CD8-positive, alpha-beta memory T cell (primary cell): Measurements from ENCODE around the gene SNX18. TPM values are rescaled to one million over a fixed set of nuclear protein-coding genes. Genes with fewer than 3 reads are reported as not detected.
"Not testable (repeated sequence)": the region's sequence is repeated elsewhere in the genome, so short reads cannot be mapped to it uniquely, and the experiment has no call there.

Source experiments
- CTCF ChIA-PET: fragments of 350-600 bp; sonication (Branson Sonifier 250); formaldehyde crosslinking; loops from one replicate; lab custom pipeline; 2021; ENCODE audit warnings: antibody characterized with exemption; lab: Charles Lee
- POLR2A ChIA-PET: fragments of 350-600 bp; sonication (Branson Sonifier 250); formaldehyde crosslinking; loops from one replicate; lab custom pipeline; 2021; ENCODE audit warnings: antibody characterized with exemption; lab: Charles Lee
- DNase-seq, 5 donors: peaks; one replicate each; pipeline versions ENCODE4 v3.0.0 to v3.0.0-alpha.2; 2020 to 2022; ENCODE audit warnings: mixed read lengths in 1 of 5
- H3K27ac ChIP-seq: one replicate; pipeline ENCODE4 v1.7.0; 2013; ENCODE audit warnings: low read depth, mild to moderate bottlenecking, low read length, moderate library complexity
- H3K27me3 ChIP-seq: 2 replicates; pipeline ENCODE4 v1.7.0; 2013; ENCODE audit warnings: low read length, mild to moderate bottlenecking; ENCODE audit not compliant: insufficient read depth, poor library complexity, severe bottlenecking
- H3K36me3 ChIP-seq: 2 replicates; pipeline ENCODE4 v1.7.0; 2013; ENCODE audit warnings: mild to moderate bottlenecking, low read length, moderate library complexity; ENCODE audit not compliant: insufficient read depth
- H3K4me1 ChIP-seq: 2 replicates; pipeline ENCODE4 v1.7.0; 2013; ENCODE audit warnings: mild to moderate bottlenecking, low read length, moderate library complexity; ENCODE audit not compliant: insufficient read depth
- H3K4me3 ChIP-seq: 2 replicates; pipeline ENCODE4 v1.7.0; 2013; ENCODE audit warnings: mild to moderate bottlenecking, low read length
- H3K9me3 ChIP-seq: 2 replicates; pipeline ENCODE4 v1.7.0; 2013; ENCODE audit warnings: mild to moderate bottlenecking, low read length
- H3K27ac Mint-ChIP-seq, 8 donors: one replicate each; pipeline ENCODE4 v1.8.0; 2020 to 2021; ENCODE audit warnings: mixed read lengths in 8 of 8, mild to moderate bottlenecking in 6 of 8, inconsistent platforms in 3 of 8, moderate library complexity in 3 of 8
- H3K27me3 Mint-ChIP-seq, 2 donors: one replicate each; pipeline ENCODE4 v1.8.0; 2020 to 2021; ENCODE audit warnings: mixed read lengths in 2 of 2, mild to moderate bottlenecking in 1 of 2, moderate library complexity in 1 of 2
- H3K36me3 Mint-ChIP-seq, 3 donors: one replicate each; pipeline ENCODE4 v1.8.0; 2020 to 2021; ENCODE audit warnings: mixed read lengths in 3 of 3, inconsistent platforms in 1 of 3, mild to moderate bottlenecking in 1 of 3
- H3K4me1 Mint-ChIP-seq, 3 donors: one replicate each; pipeline ENCODE4 v1.8.0; 2020 to 2021; ENCODE audit warnings: mixed read lengths in 3 of 3, inconsistent platforms in 1 of 3, mild to moderate bottlenecking in 1 of 3
- H3K4me3 Mint-ChIP-seq, 7 donors: one replicate each; pipeline ENCODE4 v1.8.0; 2020 to 2021; ENCODE audit warnings: mixed read lengths in 7 of 7, mild to moderate bottlenecking in 6 of 7, moderate library complexity in 4 of 7, inconsistent platforms in 2 of 7
- H3K9me3 Mint-ChIP-seq, 5 donors: one replicate each; pipeline ENCODE4 v1.8.0; 2020 to 2022; ENCODE audit warnings: mixed read lengths in 5 of 5, mild to moderate bottlenecking in 3 of 5, moderate library complexity in 2 of 5, inconsistent platforms in 1 of 5
- polyA plus RNA-seq: library from polyadenylated mRNA; unstranded; fragments of 300-500 nt; fragmentation: Illumina TruSeq; gene quantifications from one replicate; pipeline ENCODE4 v1.2.3, GENCODE V29; 2021
- total RNA-seq, 2 experiments: library from RNA; stranded (reverse); gene quantifications; one replicate each; pipeline ENCODE4 v1.2.3, GENCODE V29; 2021

The SNX18 gene
- total and polyA plus RNA-seq, 3 experiments from 2014 or later, result 3.8 to 23.9 (median 21.5) TPM

- H3K27ac ChIP-seq, H3K27me3 Mint-ChIP-seq, CTCF ChIA-PET, H3K4me1 ChIP-seq, H3K9me3 ChIP-seq, DNase-seq, POLR2A ChIA-PET, H3K27me3 ChIP-seq, H3K9me3 Mint-ChIP-seq, H3K36me3 ChIP-seq, H3K4me3 ChIP-seq, H3K4me3 Mint-ChIP-seq: not testable (repeated sequence)
- Mint-ChIP-seq H3K36me3 (peaks cover 3 to 23% (median 8%) of the 10 kb centered on the region in 3 donors), H3K4me1 (peaks cover 61 to 87% (median 85%) of the 10 kb centered on the region in 3 donors), H3K27ac (peak overlapping the region in 3 of 8 donors; percentile 17 to 27 (median 19))
Measured at GRCh38 chr5:54536375-54536774, 18.8 kb downstream of the SNX18 start.

GRCh38 chr5:54536861-54537260 lies 19.3 kb downstream of the SNX18 start:
- H3K9me3 Mint-ChIP-seq, H3K9me3 ChIP-seq, H3K36me3 ChIP-seq, H3K4me3 ChIP-seq, H3K27me3 Mint-ChIP-seq, DNase-seq, H3K4me1 ChIP-seq, H3K27ac ChIP-seq, H3K27me3 ChIP-seq: not testable (repeated sequence)
- CTCF ChIA-PET, result interaction anchor here (1.6 kb wide), 2 partner anchors 8 to 309 kb away, joined by 3 to 7 read pairs; no protein-coding TSS in a partner anchor
- Mint-ChIP-seq H3K4me1 (peaks cover 59 to 87% (median 85%) of the 10 kb centered on the region in 3 donors), H3K4me3 (peak overlapping the region in 1 of 7 donors; percentile 47), H3K36me3 (peaks cover 3 to 22% (median 7%) of the 10 kb centered on the region in 3 donors), H3K27ac (peak overlapping the region in 2 of 8 donors; percentile 14 to 19)
- POLR2A ChIA-PET, result interaction anchor here (0.6 kb wide), 1 partner anchor 227 kb away, joined by 3 read pairs; the partner anchor contains the start of gene ARL15

- H3K4me1 ChIP-seq, result no peaks in the 10 kb centered on the region
- no peaks in the 10 kb centered on the region for H3K27me3 ChIP-seq
- H3K27ac ChIP-seq, result no peak overlapping the region
- DNase-seq, result no peak
- Mint-ChIP-seq H3K27me3 (peaks cover 0 to 1% of the 10 kb centered on the region in 2 donors), H3K36me3 (peaks cover 3 to 26% (median 10%) of the 10 kb centered on the region in 3 donors), H3K4me1 (peaks cover 61 to 87% (median 85%) of the 10 kb centered on the region in 3 donors), H3K4me3 (no peak overlapping the region), H3K9me3 (no peaks in the 10 kb centered on the region), H3K27ac (peak overlapping the region in 2 of 8 donors; percentile 17 to 46)
- H3K36me3 ChIP-seq, result no peaks in the 10 kb centered on the region
- POLR2A ChIA-PET, result interaction anchor here (0.6 kb wide), 1 partner anchor 1056 kb away, joined by 3 read pairs; no protein-coding TSS in a partner anchor
- H3K9me3 ChIP-seq, result no peaks in the 10 kb centered on the region
- CTCF ChIA-PET, result interaction anchor here (1.6 kb wide), 2 partner anchors 9 to 308 kb away, joined by 3 to 7 read pairs; no protein-coding TSS in a partner anchor
- H3K4me3 ChIP-seq, result no peak overlapping the region
Measured at GRCh38 chr5:54537725-54538124, 20.2 kb downstream of the SNX18 start.

GRCh38 chr5:54538156-54538555 lies 20.6 kb downstream of the SNX18 start:
- Mint-ChIP-seq H3K4me1 (peaks cover 62 to 87% (median 83%) of the 10 kb centered on the region in 3 donors), H3K4me3 (no peak overlapping the region), H3K36me3 (peaks cover 3 to 28% (median 13%) of the 10 kb centered on the region in 3 donors), H3K27ac (peak overlapping the region in 3 of 8 donors; percentile 17 to 46 (median 40)), H3K27me3 (peaks cover 0 to 1% of the 10 kb centered on the region in 2 donors), H3K9me3 (no peaks in the 10 kb centered on the region)
- no peaks in the 10 kb centered on the region for H3K27me3 ChIP-seq
- CTCF ChIA-PET, result interaction anchor here (1.1 to 1.6 kb wide), 3 partner anchors 10 to 307 kb away, joined by 3 to 7 read pairs (median 3); partner anchors contain the start of gene SNX18
- H3K4me3 ChIP-seq, result no peak overlapping the region
- H3K4me1 ChIP-seq, result no peaks in the 10 kb centered on the region
- no peaks in the 10 kb centered on the region for H3K9me3 ChIP-seq
- no peak for DNase-seq
- H3K27ac ChIP-seq, result no peak overlapping the region
- H3K36me3 ChIP-seq, result no peaks in the 10 kb centered on the region
- POLR2A ChIA-PET, result interaction anchor here (0.6 kb wide), 1 partner anchor 1057 kb away, joined by 3 read pairs; no protein-coding TSS in a partner anchor

- H3K27ac Mint-ChIP-seq, result no peak overlapping the region
- DNase-seq, result no peak
- H3K4me3 Mint-ChIP-seq, result peak overlapping the region in 1 of 7 donors; percentile 28
- Histone ChIP-seq H3K4me3 (no peak overlapping the region), H3K36me3 (no peaks in the 10 kb centered on the region), H3K27me3 (no peaks in the 10 kb centered on the region), H3K9me3 (no peaks in the 10 kb centered on the region), H3K4me1 (no peaks in the 10 kb centered on the region), H3K27ac (no peak overlapping the region)
- peaks cover 3 to 31% (median 14%) of the 10 kb centered on the region in 3 donors for H3K36me3 Mint-ChIP-seq
- H3K9me3 Mint-ChIP-seq, result no peaks in the 10 kb centered on the region
- peaks cover 56 to 81% (median 80%) of the 10 kb centered on the region in 3 donors for H3K4me1 Mint-ChIP-seq
- ChIA-PET CTCF (interaction anchor here (1.1 kb wide), 1 partner anchor 21 kb away, joined by 3 read pairs; the partner anchor contains the start of gene SNX18), POLR2A (no interaction called here)
- H3K27me3 Mint-ChIP-seq, result peaks cover 0 to 1% of the 10 kb centered on the region in 2 donors
Measured at GRCh38 chr5:54539001-54539400, 21.4 kb downstream of the SNX18 start.

GRCh38 chr5:54540286-54540685 lies 22.7 kb downstream of the SNX18 start:
- peaks cover 0 to 36% (median 14%) of the 10 kb centered on the region in 3 donors for H3K36me3 Mint-ChIP-seq
- CTCF ChIA-PET, result no interaction called here
- no peaks in the 10 kb centered on the region for H3K36me3 ChIP-seq
- H3K4me3 Mint-ChIP-seq, result no peak overlapping the region
- H3K27ac Mint-ChIP-seq, result no peak overlapping the region
- H3K4me1 ChIP-seq, result no peaks in the 10 kb centered on the region
- no peaks in the 10 kb centered on the region for H3K9me3 Mint-ChIP-seq
- H3K27me3 ChIP-seq, result no peaks in the 10 kb centered on the region
- POLR2A ChIA-PET, result no interaction called here
- H3K4me3 ChIP-seq, result no peak overlapping the region
- no peak for DNase-seq
- H3K9me3 ChIP-seq, result no peaks in the 10 kb centered on the region
- H3K27ac ChIP-seq, result no peak overlapping the region
- H3K4me1 Mint-ChIP-seq, result peaks cover 54 to 73% (median 72%) of the 10 kb centered on the region in 3 donors
- peaks cover 0 to 1% of the 10 kb centered on the region in 2 donors for H3K27me3 Mint-ChIP-seq

GRCh38 chr5:54541823-54542783 lies 24.5 kb downstream of the SNX18 start:
- Mint-ChIP-seq H3K9me3 (no peaks in the 10 kb centered on the region), H3K36me3 (peaks cover 0 to 44% (median 18%) of the 10 kb centered on the region in 3 donors), H3K4me3 (peak overlapping the region in 1 of 7 donors; percentile 18), H3K27me3 (peaks cover 0 to 1% of the 10 kb centered on the region in 2 donors), H3K4me1 (peaks cover 45 to 77% (median 69%) of the 10 kb centered on the region in 3 donors), H3K27ac (peak overlapping the region in 2 of 8 donors; percentile 64 to 82)
- H3K27me3 ChIP-seq, result no peaks in the 10 kb centered on the region
- CTCF ChIA-PET, result no interaction called here
- no peaks in the 10 kb centered on the region for H3K36me3 ChIP-seq
- no peaks in the 10 kb centered on the region for H3K4me1 ChIP-seq
- no peak overlapping the region for H3K27ac ChIP-seq
- no peak for DNase-seq
- no peak overlapping the region for H3K4me3 ChIP-seq
- POLR2A ChIA-PET, result no interaction called here
- no peaks in the 10 kb centered on the region for H3K9me3 ChIP-seq
